Pancreas (tissue), 10 donors: Measurements from ENCODE around the gene KDM4B. TPM values are rescaled to one million over a fixed set of nuclear protein-coding genes. Genes with fewer than 3 reads are reported as not detected.
A peak's percentile ranks its signal among the peaks of the same experiment; 100 is the strongest.
"Not testable (repeated sequence)": the region's sequence is repeated elsewhere in the genome, so short reads cannot be mapped to it uniquely, and the experiment has no call there.

Source experiments
- ATAC-seq, 4 donors: fragments of 200-7000 bp; cut with Tn5 transposase; one replicate each; pipeline versions ENCODE4 v1.8.0 to v1.9.1; 2020; ENCODE audit warnings: mild to moderate bottlenecking in 4 of 4, moderate library complexity in 4 of 4
- DNase-seq, 6 donors: peaks; one replicate each; pipeline ENCODE4 v3.0.0-alpha.2; 2020
- FAIRE-seq: peaks from 2 replicates; lab custom pipeline; 2012; peaks lifted over from hg19 to GRCh38; lab: Jason Lieb, UNC
- H3K27ac ChIP-seq, 4 donors: fragments of 200-600 bp; sonication (generic); 1 replicate in 3 of 4; 2 replicates in 1 of 4; pipeline versions ENCODE4 v1.5.0 to v1.8.0; 2020
- H3K27me3 ChIP-seq, 4 donors: fragments of 200-600 bp; one replicate each; pipeline ENCODE4 v1.8.0; 2021
- H3K36me3 ChIP-seq, 3 donors: fragments of 200-600 bp; sonication (generic) in 1 of 3; one replicate each; pipeline versions ENCODE4 v1.5.0 to v1.8.0; 2020 to 2021
- H3K4me1 ChIP-seq, 3 donors: fragments of 200-600 bp; one replicate each; pipeline ENCODE4 v1.8.0; 2021
- H3K4me3 ChIP-seq, 4 donors: fragments of 200-600 bp; sonication (generic) in 2 of 4; one replicate each; pipeline versions ENCODE4 v1.5.0 to v1.8.0; 2020 to 2021
- H3K9me3 ChIP-seq, 4 donors: fragments of 200-600 bp; one replicate each; pipeline ENCODE4 v1.8.0; 2021
- CTCF ChIP-seq, 4 donors: fragments of 200-600 bp; sonication (generic) in 3 of 4; IDR thresholded peaks; one replicate each; pipeline versions ENCODE4 v1.5.0 to v1.8.0; 2021; ENCODE audit warnings: antibody characterized with exemption in 4 of 4
- WGBS, 2 donors: extraction: QIAGEN DNeasy Blood & Tissue Kit; methylation state at CpG; one replicate each; pipeline ENCODE4 v1.1.7; 2013; 5-methylcytosine and 5-hydroxymethylcytosine counted together
- intact Hi-C, 3 donors: fragments of 100-400 bp; cut with DNase I; formaldehyde crosslinking; loops; one replicate each; pipeline versions ENCODE4 v1.11.1 to v1.14.2; 2022
- polyA plus RNA-seq, 2 donors: library from polyadenylated mRNA; stranded (reverse); fragments of 200-250 nt; gene quantifications; one replicate each; pipeline ENCODE4 v1.2.3, GENCODE V29; 2013
- total RNA-seq, 6 donors: library from RNA; stranded (reverse); fragmentation: NEBNext Ultra II Directional in 4 of 6; extraction: Animal tissue kit (Norgen Biotek cat#: 25700) in 4 of 6; gene quantifications; one replicate each; pipeline versions ENCODE4 v1.2.1 to v1.2.4, GENCODE V29; 2021 to 2023
- donor health status: healthy with polysubstance abuse.
- donor health status: DM: no; HTN: no; CAD: no; lungs with moderate emphysema.
- donor health status: DM: no; HTN: no; CAD: no.
- donor health status: control.
- donor health status: control.
- donor health status: Bipolar disorder and iron deficiency.
- donor health status: DM: yes; HTN: yes; CAD: no.
- donor health status: DM: no; HTN: no; CAD: no.
- donor health status: DM: no; HTN: no; CAD: no.
- donor health status: DM: yes; HTN: yes; CAD: no.

KDM4B gene
- total and polyA plus RNA-seq, 8 donors: 13.8 to 24.0 (median 18.5) TPM

- FAIRE-seq (no peak), DNase-seq (peak in 2 of 6 donors; percentile 20 to 41), ATAC-seq (no peak)
- H3K4me1 ChIP-seq: no peaks in the 10 kb centered on the region
- intact Hi-C loops: no loop called here
- WGBS, 2 donors: 91 to 92% methylated on average over 26 of the region's 26 CpGs
- H3K27ac ChIP-seq: no peak overlapping the region
- H3K4me3 ChIP-seq: no peak overlapping the region
- H3K36me3 ChIP-seq: no peaks in the 10 kb centered on the region
- no peaks in the 10 kb centered on the region for H3K27me3 ChIP-seq
- no peak for TF ChIP-seq CTCF (IDR thresholded peaks at IDR 0.05)
- no peaks in the 10 kb centered on the region for H3K9me3 ChIP-seq
Measured at GRCh38 chr19:5154799-5155426, 186.0 kb downstream of the KDM4B start.

- Histone ChIP-seq H3K36me3 (no peaks in the 10 kb centered on the region), H3K27ac (no peak overlapping the region), H3K4me1 (no peaks in the 10 kb centered on the region), H3K4me3 (no peak overlapping the region), H3K9me3 (no peaks in the 10 kb centered on the region), H3K27me3 (no peaks in the 10 kb centered on the region)
- TF ChIP-seq CTCF (IDR thresholded peaks at IDR 0.05): no peak
- ATAC-seq (no peak), DNase-seq (peak in 3 of 6 donors; percentile 9 to 36 (median 34)), FAIRE-seq (no peak)
- intact Hi-C loops: no loop called here
- WGBS, 2 donors: 86 to 91% methylated on average over 10 of the region's 10 CpGs
Measured at GRCh38 chr19:5155586-5156210, 186.8 kb downstream of the KDM4B start.

- H3K4me3 ChIP-seq: no peak overlapping the region
- no peaks in the 10 kb centered on the region for H3K9me3 ChIP-seq
- ATAC-seq: no peak
- H3K27ac ChIP-seq: no peak overlapping the region
- no peak for TF ChIP-seq CTCF (IDR thresholded peaks at IDR 0.05)
- FAIRE-seq: no peak
- intact Hi-C loops: no loop called here
- no peaks in the 10 kb centered on the region for H3K27me3 ChIP-seq
- no peaks in the 10 kb centered on the region for H3K4me1 ChIP-seq
- 68 to 72% methylated on average over 22 to 23 of the region's 23 CpGs for WGBS, 2 donors
- H3K36me3 ChIP-seq: no peaks in the 10 kb centered on the region
- peak in 3 of 6 donors; percentile 19 to 47 (median 30) for DNase-seq
Measured at GRCh38 chr19:5156231-5156986, 187.5 kb downstream of the KDM4B start.

- H3K9me3 ChIP-seq: no peaks in the 10 kb centered on the region
- H3K36me3 ChIP-seq: no peaks in the 10 kb centered on the region
- no peaks in the 10 kb centered on the region for H3K4me1 ChIP-seq
- no peak overlapping the region for H3K4me3 ChIP-seq
- intact Hi-C loops: no loop called here
- ATAC-seq (no peak), FAIRE-seq (no peak), DNase-seq (peak in 1 of 6 donors; percentile 20)
- WGBS, 2 donors: 84 to 86% methylated on average over 4 of the region's 4 CpGs
- TF ChIP-seq CTCF (IDR thresholded peaks at IDR 0.05): no peak
- H3K27ac ChIP-seq: no peak overlapping the region
- no peaks in the 10 kb centered on the region for H3K27me3 ChIP-seq
Measured at GRCh38 chr19:5157186-5157585, 188.3 kb downstream of the KDM4B start.

- H3K4me1 ChIP-seq, intact Hi-C loops, H3K27ac ChIP-seq, FAIRE-seq, H3K9me3 ChIP-seq, H3K36me3 ChIP-seq, H3K27me3 ChIP-seq, DNase-seq, H3K4me3 ChIP-seq, ATAC-seq: not testable (repeated sequence)
- WGBS, 2 donors: 98% methylated on average over 7 of the region's 7 CpGs
Measured at GRCh38 chr19:5158549-5159134, 189.7 kb downstream of the KDM4B start.

- H3K9me3 ChIP-seq, H3K4me3 ChIP-seq, intact Hi-C loops, FAIRE-seq, H3K27ac ChIP-seq, H3K4me1 ChIP-seq, H3K27me3 ChIP-seq, ATAC-seq, DNase-seq, H3K36me3 ChIP-seq: not testable (repeated sequence)
- 42 to 52% methylated on average over 2 of the region's 2 CpGs for WGBS, 2 donors
Measured at GRCh38 chr19:5160158-5160795, 191.4 kb downstream of the KDM4B start.

GRCh38 chr19:5164845-5165696 lies 196.2 kb downstream of the KDM4B start:
- H3K36me3 ChIP-seq, FAIRE-seq, H3K27ac ChIP-seq, H3K9me3 ChIP-seq, ATAC-seq, H3K27me3 ChIP-seq, H3K4me1 ChIP-seq, H3K4me3 ChIP-seq, intact Hi-C loops, DNase-seq: not testable (repeated sequence)
- 85 to 87% methylated on average over 23 of the region's 23 CpGs for WGBS, 2 donors
